Fibroblast of mammary gland (primary cell): ENCODE data around the gene PROCA1.
A peak's percentile ranks its signal among the peaks of the same experiment; 100 is the strongest.

Experiments used
- DNase-seq: peaks from one replicate; pipeline ENCODE4 v3.0.0-alpha.2; 2010; ENCODE audit warnings: low read depth
- H3K4me3 ChIP-seq: 2 replicates; pipeline ENCODE4 v1.5.1; 2011; ENCODE audit warnings: low read depth, mild to moderate bottlenecking, low read length, moderate library complexity; ENCODE audit not compliant: control insufficient read depth
- CTCF ChIP-seq: conservative IDR thresholded peaks from 2 replicates; pipeline ENCODE4 v1.5.1; 2011; ENCODE audit warnings: low read depth, low read length, inconsistent platforms; ENCODE audit not compliant: control insufficient read depth, insufficient read depth

The PROCA1 gene

DNA sequence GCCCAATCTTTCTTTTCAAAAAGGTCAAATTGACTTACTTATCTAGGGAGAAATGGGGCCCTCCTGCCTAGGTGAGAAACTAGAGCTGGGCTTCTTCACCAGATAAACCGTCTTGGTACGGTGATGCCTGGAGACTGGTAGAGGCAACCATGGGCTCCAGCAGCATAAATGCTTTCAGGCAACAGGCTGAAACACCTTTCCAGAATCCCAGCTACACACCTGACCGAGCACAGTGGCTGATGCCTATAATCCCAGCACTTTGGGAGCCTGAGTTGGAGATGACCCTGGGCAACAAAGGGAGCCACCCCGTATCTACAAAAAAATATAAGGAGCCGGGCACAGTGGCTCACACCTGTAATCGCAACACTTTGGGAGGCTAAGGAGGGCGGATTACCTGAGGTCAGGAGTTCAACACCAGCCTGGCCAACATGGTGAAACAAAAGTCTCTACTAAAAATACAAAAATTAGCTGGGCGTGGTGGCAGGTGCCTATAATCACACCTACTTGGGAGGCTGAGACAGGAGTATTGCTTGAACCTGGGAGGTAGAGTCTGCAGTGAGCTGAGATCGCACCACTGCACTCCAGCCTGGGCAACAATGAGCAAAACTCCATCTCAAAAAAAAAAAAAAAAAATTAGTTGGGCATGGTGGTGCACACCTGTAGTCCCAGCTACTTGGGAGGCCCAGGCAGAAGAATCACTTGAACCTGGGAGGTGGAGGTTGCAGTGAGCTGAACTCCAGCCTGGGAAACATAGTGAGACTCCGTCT is 40.1 kb upstream of the PROCA1 start:
- DNase-seq = no peak
- TF ChIP-seq CTCF = no peak
- H3K4me3 ChIP-seq = no peak overlapping the region

GRCh38 chr17:28750178-28751047 is 38.7 kb upstream of the PROCA1 start:
- DNase-seq = peak; percentile 91
- no peak overlapping the region for H3K4me3 ChIP-seq
- peak; percentile 100 for TF ChIP-seq CTCF

DNA sequence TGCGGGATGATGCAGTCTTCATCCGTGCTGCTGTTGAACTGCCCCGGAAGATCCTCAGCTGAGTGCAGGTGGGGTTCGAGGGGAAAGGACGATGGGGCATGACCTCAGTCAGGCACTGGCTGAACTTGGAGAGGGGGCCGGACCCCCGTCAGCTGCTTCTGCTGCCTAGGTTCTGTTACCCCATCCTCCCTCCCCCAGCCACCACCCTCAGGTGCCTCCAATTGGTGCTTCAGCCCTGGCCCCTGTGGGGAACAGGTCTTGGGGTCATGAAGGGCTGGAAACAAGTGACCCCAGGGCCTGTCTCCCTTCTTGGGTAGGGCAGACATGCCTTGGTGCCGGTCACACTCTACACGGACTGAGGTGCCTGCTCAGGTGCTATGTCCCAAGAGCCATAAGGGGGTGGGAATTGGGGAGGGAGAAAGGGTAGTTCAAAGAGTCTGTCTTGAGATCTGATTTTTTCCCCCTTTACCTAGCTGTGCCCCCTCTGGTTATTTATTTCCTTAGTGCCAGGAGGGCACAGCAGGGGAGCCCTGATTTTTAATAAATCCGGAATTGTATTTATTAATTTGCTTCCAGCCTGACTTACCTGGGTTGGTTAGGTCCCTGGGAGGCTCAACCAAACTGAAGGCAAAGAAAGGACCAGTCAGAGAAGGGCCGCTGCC is 38.0 kb upstream of the PROCA1 start:
- no peak for TF ChIP-seq CTCF
- no peak for DNase-seq
- no peak overlapping the region for H3K4me3 ChIP-seq

- no peak for DNase-seq
- no peak overlapping the region for H3K4me3 ChIP-seq
- no peak for TF ChIP-seq CTCF
These were observed 37.3 kb upstream of the PROCA1 start for GRCh38 chr17:28748852-28749515.

DNA sequence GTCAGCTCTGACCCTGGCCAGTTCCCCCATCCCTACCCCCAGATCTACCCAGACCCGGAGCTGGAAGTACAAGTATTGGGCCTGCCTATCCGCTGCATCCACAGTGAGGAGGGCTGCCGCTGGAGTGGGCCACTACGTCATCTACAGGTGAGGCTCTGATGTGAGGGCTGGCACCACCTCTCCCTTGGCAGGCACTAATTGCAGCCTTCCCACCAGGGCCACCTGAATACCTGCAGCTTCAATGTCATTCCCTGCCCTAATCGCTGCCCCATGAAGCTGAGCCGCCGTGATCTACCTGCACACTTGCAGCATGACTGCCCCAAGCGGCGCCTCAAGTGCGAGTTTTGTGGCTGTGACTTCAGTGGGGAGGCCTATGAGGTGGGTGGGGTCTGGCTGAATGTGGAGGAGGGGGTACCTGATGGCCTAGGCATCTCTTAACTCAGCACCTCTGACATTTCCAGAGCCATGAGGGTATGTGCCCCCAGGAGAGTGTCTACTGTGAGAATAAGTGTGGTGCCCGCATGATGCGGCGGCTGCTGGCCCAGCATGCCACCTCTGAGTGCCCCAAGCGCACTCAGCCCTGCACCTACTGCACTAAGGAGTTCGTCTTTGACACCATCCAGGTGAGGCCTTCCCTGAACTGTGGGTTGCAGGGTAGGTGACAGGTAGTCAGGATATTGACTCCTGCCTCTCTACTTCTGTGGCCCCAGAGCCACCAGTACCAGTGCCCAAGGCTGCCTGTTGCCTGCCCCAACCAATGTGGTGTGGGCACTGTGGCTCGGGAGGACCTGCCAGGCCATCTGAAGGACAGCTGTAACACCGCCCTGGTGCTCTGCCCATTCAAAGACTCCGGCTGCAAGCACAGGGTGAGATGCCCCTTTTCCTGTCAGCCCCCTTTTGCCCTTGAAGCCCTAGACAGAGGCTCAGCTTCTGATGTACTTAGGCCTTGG is 36.4 kb upstream of the PROCA1 start:
- TF ChIP-seq CTCF = no peak
- no peak overlapping the region for H3K4me3 ChIP-seq
- no peak for DNase-seq
